NCI-H2227 treated with DMSO at 0.1 percent for 48 hours (cell line): ENCODE measurements around the gene SUMF2.
"Not testable (repeated sequence)": the region's sequence is repeated elsewhere in the genome, so short reads cannot be mapped to it uniquely, and the experiment has no call there.

Experiments used
- DNase-seq: peaks from one replicate; lab custom pipeline; 2025; lab: John Stamatoyannopoulos, UW

The SUMF2 gene

GRCh38 chr7:56106108-56107073, 42.3 kb downstream of the SUMF2 start, which contains the start of gene CHCHD2:
Gene CHCHD2 (minus strand): TSS chr7:56106476. CDS start chr7:56106413, 63 bp downstream.
- peak; percentile 95 for DNase-seq

- no peak for DNase-seq
These were observed 43.8 kb downstream of the SUMF2 start for GRCh38 chr7:56107954-56108258.

- DNase-seq: no peak
These were observed 46.5 kb downstream of the SUMF2 start for GRCh38 chr7:56110611-56111010.

GRCh38 chr7:56112244-56112643, 48.2 kb downstream of the SUMF2 start:
- DNase-seq: not testable (repeated sequence)

GRCh38 chr7:56115852-56116538, 51.9 kb downstream of the SUMF2 start, which contains the start of gene NUPR2:
Gene NUPR2 (minus strand): TSS chr7:56116417. CDS start chr7:56116314, 103 bp downstream.
- DNase-seq: no peak

GRCh38 chr7:56121440-56121839, 57.4 kb downstream of the SUMF2 start:
- no peak for DNase-seq

GRCh38 chr7:56124981-56125380, 60.9 kb downstream of the SUMF2 start:
- no peak for DNase-seq

GRCh38 chr7:56125831-56126230, 61.7 kb downstream of the SUMF2 start:
- no peak for DNase-seq

- DNase-seq: no peak
These were observed 63.3 kb downstream of the SUMF2 start for GRCh38 chr7:56127241-56127975.
